HL-60 (cell line): ENCODE data around the gene BBOX1.

Experiments
- DNase-seq, 2 experiments: peaks; one replicate each; pipeline ENCODE4 v3.0.0-alpha.2; 2010 to 2020; ENCODE audit warnings: low read depth in 1 of 2, low spot score in 1 of 2
- H3K27ac ChIP-seq: fragments of 250-450 bp; sonication (Bioruptor Pico); replicated peaks from 2 replicates; pipeline ENCODE4 v1.5.1; 2020; ENCODE audit warnings: mild to moderate bottlenecking, moderate library complexity
- H3K27me3 ChIP-seq: fragments of 250-450 bp; sonication (Bioruptor Pico); 2 replicates; pipeline ENCODE4 v1.5.1; 2021; ENCODE audit warnings: mild to moderate bottlenecking, moderate library complexity; ENCODE audit not compliant: insufficient read depth, poor library complexity, severe bottlenecking
- H3K4me3 ChIP-seq: replicated peaks from 2 replicates; pipeline ENCODE4 v1.5.1; 2011; ENCODE audit warnings: mild to moderate bottlenecking, control low read depth, low read length; ENCODE audit not compliant: insufficient read depth
- GABPA ChIP-seq: IDR thresholded peaks from 2 replicates; pipeline ENCODE4 v1.6.1; 2012; ENCODE audit warnings: low read depth
- POLR2AphosphoS5 ChIP-seq: IDR thresholded peaks from 2 replicates; pipeline ENCODE4 v1.6.1; 2012; ENCODE audit warnings: low read depth
- SPI1 ChIP-seq: IDR thresholded peaks from 2 replicates; pipeline ENCODE4 v1.6.1; 2012; ENCODE audit warnings: low read depth, mild to moderate bottlenecking, borderline replicate concordance
- TF ChIP-seq, protein P1 (sequence below): IDR thresholded peaks from one replicate; pipeline ENCODE4 v1.5.1; 2011; ENCODE audit warnings: low read length, control low read depth, inconsistent platforms; ENCODE audit not compliant: insufficient read depth
- TF ChIP-seq, protein P2 (sequence below): IDR thresholded peaks from 2 replicates; pipeline ENCODE4 v1.6.1; 2012; ENCODE audit warnings: low read depth; ENCODE audit not compliant: insufficient replicate concordance

BBOX1 gene

DNA sequence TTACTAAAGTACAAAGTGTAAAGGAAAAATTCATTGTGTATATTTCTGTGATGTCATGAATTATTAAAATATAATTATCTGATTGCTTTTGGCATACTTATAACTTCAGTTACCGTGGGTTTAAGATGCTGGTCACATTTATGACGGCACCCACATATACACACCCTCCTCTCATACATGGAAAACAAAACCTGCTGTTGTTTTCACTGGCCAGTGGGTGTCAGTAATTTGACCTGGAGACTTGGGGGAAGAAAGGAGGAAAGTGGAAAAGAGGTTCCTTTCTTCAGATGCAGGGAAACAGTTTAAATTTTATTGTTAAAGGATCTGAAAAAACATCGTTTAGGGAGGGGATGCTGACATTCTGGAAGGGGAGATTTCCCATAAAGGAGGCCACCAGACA, 742 bp upstream of the BBOX1 start:
- H3K27me3 ChIP-seq = no peaks in the 10 kb centered on the region
- TF ChIP-seq POLR2AphosphoS5 (no peak), SPI1 (no peak), GABPA (no peak)
- TF ChIP-seq, protein P1, sequence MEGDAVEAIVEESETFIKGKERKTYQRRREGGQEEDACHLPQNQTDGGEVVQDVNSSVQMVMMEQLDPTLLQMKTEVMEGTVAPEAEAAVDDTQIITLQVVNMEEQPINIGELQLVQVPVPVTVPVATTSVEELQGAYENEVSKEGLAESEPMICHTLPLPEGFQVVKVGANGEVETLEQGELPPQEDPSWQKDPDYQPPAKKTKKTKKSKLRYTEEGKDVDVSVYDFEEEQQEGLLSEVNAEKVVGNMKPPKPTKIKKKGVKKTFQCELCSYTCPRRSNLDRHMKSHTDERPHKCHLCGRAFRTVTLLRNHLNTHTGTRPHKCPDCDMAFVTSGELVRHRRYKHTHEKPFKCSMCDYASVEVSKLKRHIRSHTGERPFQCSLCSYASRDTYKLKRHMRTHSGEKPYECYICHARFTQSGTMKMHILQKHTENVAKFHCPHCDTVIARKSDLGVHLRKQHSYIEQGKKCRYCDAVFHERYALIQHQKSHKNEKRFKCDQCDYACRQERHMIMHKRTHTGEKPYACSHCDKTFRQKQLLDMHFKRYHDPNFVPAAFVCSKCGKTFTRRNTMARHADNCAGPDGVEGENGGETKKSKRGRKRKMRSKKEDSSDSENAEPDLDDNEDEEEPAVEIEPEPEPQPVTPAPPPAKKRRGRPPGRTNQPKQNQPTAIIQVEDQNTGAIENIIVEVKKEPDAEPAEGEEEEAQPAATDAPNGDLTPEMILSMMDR = no peak
- TF ChIP-seq, protein P2, sequence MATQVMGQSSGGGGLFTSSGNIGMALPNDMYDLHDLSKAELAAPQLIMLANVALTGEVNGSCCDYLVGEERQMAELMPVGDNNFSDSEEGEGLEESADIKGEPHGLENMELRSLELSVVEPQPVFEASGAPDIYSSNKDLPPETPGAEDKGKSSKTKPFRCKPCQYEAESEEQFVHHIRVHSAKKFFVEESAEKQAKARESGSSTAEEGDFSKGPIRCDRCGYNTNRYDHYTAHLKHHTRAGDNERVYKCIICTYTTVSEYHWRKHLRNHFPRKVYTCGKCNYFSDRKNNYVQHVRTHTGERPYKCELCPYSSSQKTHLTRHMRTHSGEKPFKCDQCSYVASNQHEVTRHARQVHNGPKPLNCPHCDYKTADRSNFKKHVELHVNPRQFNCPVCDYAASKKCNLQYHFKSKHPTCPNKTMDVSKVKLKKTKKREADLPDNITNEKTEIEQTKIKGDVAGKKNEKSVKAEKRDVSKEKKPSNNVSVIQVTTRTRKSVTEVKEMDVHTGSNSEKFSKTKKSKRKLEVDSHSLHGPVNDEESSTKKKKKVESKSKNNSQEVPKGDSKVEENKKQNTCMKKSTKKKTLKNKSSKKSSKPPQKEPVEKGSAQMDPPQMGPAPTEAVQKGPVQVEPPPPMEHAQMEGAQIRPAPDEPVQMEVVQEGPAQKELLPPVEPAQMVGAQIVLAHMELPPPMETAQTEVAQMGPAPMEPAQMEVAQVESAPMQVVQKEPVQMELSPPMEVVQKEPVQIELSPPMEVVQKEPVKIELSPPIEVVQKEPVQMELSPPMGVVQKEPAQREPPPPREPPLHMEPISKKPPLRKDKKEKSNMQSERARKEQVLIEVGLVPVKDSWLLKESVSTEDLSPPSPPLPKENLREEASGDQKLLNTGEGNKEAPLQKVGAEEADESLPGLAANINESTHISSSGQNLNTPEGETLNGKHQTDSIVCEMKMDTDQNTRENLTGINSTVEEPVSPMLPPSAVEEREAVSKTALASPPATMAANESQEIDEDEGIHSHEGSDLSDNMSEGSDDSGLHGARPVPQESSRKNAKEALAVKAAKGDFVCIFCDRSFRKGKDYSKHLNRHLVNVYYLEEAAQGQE = no peak
- H3K27ac ChIP-seq = no peak overlapping the region
- DNase-seq = no peak
- H3K4me3 ChIP-seq = no peak overlapping the region

DNA sequence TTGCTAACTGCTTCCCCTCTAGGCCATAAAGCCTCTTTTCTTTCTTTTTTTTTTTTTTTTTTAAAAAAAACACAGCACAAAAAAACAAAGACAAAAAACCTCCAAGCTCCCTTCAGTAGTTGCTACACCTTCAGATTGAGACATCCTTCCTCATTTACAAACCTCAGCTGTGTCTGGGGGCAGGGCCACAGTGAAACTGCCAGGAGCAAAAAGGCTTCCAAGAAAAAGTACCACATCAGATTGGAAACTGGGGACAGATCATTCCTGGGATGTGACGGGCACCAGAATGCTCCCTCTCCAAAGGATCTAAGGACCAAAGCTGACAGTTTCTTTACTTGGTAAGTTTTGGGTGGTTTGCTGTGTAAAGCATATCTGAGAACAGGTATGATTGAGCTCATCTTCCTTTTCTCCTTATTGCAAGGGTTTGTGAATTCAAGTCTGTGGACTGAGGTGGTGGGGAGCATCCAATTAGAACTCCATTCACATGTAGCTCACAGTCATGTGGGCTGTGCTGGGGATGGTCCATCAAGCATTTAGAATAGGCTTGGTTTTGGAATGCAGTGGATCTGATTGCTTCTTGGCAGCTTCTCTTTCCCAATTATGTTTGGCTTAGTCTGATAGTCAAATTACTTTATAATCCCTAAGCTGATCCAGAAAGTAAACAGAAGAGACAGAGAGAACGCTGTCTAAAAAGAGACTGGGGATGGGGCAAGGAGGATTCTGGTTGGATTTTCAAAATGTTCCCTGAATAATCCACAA, 705 bp downstream of the BBOX1 start:
- Histone ChIP-seq H3K27ac (no peak overlapping the region), H3K27me3 (no peaks in the 10 kb centered on the region), H3K4me3 (no peak overlapping the region)
- TF ChIP-seq, protein P1 = no peak
- TF ChIP-seq SPI1 = no peak
- TF ChIP-seq GABPA = no peak
- TF ChIP-seq, protein P2 = no peak
- TF ChIP-seq POLR2AphosphoS5 = no peak
- DNase-seq = peak in 1 of 2 experiments; percentile 15

DNA sequence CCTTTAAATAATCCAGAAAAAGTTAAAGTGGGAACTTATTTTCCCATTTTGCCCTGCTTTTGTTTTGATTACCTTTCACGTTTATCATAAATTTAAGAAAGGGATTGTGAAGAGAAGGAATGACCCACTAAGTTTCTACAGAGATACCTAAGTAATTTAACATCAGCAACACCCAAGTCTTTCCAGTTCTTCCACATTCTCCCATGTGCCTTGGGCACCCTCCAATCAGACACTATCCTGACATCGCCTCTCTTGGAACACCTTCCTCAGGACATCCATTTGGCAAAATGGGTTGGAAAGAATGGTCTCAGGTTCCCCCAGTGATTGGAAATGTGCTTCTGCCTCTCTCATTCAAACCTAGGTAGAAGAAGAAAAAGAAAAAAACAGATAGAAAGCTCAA, 6.3 kb downstream of the BBOX1 start:
- no peaks in the 10 kb centered on the region for H3K27me3 ChIP-seq
- no peak overlapping the region for H3K4me3 ChIP-seq
- TF ChIP-seq, protein P1 = no peak
- TF ChIP-seq, protein P2 = no peak
- TF ChIP-seq GABPA (no peak), SPI1 (no peak), POLR2AphosphoS5 (no peak)
- DNase-seq = no peak
- H3K27ac ChIP-seq = no peak overlapping the region
